GM20000 (cell line): ENCODE results near the gene DEFB116.
A peak's percentile ranks its signal among the peaks of the same experiment; 100 is the strongest.

Source experiments
- DNase-seq: peaks from one replicate; pipeline ENCODE4 v3.0.0; 2012; ENCODE audit warnings: low spot score
- TF ChIP-seq, protein P1 (sequence below): IDR thresholded peaks from 2 replicates; pipeline ENCODE4 v1.5.1; 2012; ENCODE audit warnings: mild to moderate bottlenecking, control low read depth; ENCODE audit errors: extremely low read depth, missing control alignments

The DEFB116 gene

DNA sequence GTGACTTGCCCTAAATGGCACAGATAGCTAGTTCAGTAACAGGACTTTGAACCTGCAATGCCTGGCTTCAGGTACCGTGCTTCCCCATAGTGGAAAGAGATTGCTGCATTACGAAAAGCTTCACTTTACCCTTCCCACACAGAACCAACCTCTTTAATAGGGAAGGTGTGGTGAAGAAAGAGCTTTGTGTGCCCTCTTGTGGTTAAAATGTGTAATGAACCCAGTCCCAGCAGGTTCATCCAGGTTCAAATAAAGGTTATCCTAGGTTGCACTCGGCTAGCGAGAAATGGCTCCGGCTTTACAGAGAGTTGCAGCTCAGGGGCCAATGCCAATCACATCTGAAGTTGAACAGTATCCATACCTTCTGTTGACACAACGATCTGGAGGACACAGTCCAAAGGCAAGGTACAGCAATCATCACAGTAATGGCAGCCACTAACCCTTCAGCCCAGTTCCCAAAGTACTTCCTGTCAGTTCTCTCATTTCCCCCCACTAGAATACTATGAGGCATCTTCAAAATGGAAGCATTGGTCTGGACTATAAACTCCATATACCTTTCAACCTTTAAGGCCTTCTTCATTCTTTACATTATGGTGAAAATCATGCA is 48.0 kb downstream of the DEFB116 start:
- TF ChIP-seq, protein P1, sequence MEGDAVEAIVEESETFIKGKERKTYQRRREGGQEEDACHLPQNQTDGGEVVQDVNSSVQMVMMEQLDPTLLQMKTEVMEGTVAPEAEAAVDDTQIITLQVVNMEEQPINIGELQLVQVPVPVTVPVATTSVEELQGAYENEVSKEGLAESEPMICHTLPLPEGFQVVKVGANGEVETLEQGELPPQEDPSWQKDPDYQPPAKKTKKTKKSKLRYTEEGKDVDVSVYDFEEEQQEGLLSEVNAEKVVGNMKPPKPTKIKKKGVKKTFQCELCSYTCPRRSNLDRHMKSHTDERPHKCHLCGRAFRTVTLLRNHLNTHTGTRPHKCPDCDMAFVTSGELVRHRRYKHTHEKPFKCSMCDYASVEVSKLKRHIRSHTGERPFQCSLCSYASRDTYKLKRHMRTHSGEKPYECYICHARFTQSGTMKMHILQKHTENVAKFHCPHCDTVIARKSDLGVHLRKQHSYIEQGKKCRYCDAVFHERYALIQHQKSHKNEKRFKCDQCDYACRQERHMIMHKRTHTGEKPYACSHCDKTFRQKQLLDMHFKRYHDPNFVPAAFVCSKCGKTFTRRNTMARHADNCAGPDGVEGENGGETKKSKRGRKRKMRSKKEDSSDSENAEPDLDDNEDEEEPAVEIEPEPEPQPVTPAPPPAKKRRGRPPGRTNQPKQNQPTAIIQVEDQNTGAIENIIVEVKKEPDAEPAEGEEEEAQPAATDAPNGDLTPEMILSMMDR, result peak; percentile 18
- DNase-seq, result no peak

DNA sequence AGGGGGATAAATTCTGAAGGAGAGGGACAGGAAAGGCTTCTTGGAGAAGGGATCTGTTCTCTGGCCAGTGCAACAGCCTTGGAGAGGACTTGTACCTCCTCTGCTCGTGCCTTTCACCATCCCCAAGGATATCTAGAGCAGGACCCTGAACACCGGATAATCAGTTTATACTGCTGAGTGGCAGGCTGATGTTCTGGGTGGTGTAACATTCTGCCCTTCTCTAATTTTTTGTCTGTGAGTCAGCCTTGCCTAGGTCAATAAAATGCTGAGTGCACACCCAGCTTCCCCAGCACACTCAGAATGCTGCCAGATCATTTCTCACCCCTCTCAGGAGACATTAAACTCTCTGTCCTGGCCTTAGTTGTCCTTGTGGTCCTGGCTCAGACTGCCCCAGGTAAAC is 51.0 kb downstream of the DEFB116 start, which contains the start of gene DEFB115:
Gene DEFB115, plus strand, starts transcription at position 301 of the 400 bp plus-strand sequence. Its CDS starts 0 bp downstream, at position 301.
- DNase-seq, result no peak
- TF ChIP-seq, protein P1, result no peak

DNA sequence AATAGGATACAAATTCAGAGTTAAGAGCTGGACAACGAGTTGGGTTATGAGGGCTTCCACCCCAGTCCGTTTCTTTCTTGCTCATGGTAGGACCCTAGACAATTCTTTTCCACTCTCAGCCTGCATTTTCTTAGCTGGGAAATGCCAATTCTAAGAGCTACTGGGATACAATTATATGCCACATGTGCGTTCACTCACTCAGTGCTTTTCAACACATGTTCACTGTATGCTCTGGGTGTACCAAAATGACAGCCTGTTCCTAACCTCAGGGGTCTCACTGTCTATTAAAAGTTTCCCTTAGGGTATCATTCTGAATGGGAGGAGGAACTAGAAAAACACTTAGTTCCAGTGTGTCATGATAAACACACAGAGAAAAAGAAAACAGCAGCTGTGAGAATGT is 51.4 kb downstream of the DEFB116 start:
- TF ChIP-seq, protein P1, result no peak
- DNase-seq, result no peak
